ENCODE measurements around the gene SLC22A14.

The SLC22A14 gene

GRCh38 chr3:38343797-38344594, 61.9 kb downstream of the SLC22A14 start:
- Histone ChIP-seq H3K36me3 (ENCODE audit: insufficient read depth, low read length) (no peaks in the 10 kb centered on the region), H3K9me3 (ENCODE audit: low read depth, low read length) (no peaks in the 10 kb centered on the region), H3K4me3 (no peak overlapping the region), H3K27ac (no peak overlapping the region), H3K9ac (ENCODE audit: insufficient read length) (no peak overlapping the region)
- DNase-seq (ENCODE audit: low read depth, low spot score) = no peak
- no peak for TF ChIP-seq EZH2 (IDR thresholded peaks at IDR 0.05)
- TF ChIP-seq FOXP2 (optimal IDR thresholded peaks at IDR 0.05; ENCODE audit: control extremely low read depth, extremely low read length, insufficient read depth) = no peak
- TF ChIP-seq POLR2AphosphoS5 (IDR thresholded peaks at IDR 0.05; ENCODE audit: borderline replicate concordance, low read depth, low read length) = no peak

GRCh38 chr3:38345879-38346586, 63.9 kb downstream of the SLC22A14 start:
- H3K36me3 ChIP-seq (ENCODE audit: insufficient read depth, low read length) = no peaks in the 10 kb centered on the region
- DNase-seq (ENCODE audit: low read depth, low spot score) = no peak
- no peaks in the 10 kb centered on the region for H3K9me3 ChIP-seq (ENCODE audit: low read depth, low read length)
- peak overlapping the region; percentile 77 for H3K4me3 ChIP-seq
- H3K27ac ChIP-seq = no peak overlapping the region
- no peak overlapping the region for H3K9ac ChIP-seq (ENCODE audit: insufficient read length)
- TF ChIP-seq EZH2 (IDR thresholded peaks at IDR 0.05) = no peak
- no peak for TF ChIP-seq FOXP2 (optimal IDR thresholded peaks at IDR 0.05; ENCODE audit: control extremely low read depth, extremely low read length, insufficient read depth)
- TF ChIP-seq POLR2AphosphoS5 (IDR thresholded peaks at IDR 0.05; ENCODE audit: borderline replicate concordance, low read depth, low read length) = no peak

DNA sequence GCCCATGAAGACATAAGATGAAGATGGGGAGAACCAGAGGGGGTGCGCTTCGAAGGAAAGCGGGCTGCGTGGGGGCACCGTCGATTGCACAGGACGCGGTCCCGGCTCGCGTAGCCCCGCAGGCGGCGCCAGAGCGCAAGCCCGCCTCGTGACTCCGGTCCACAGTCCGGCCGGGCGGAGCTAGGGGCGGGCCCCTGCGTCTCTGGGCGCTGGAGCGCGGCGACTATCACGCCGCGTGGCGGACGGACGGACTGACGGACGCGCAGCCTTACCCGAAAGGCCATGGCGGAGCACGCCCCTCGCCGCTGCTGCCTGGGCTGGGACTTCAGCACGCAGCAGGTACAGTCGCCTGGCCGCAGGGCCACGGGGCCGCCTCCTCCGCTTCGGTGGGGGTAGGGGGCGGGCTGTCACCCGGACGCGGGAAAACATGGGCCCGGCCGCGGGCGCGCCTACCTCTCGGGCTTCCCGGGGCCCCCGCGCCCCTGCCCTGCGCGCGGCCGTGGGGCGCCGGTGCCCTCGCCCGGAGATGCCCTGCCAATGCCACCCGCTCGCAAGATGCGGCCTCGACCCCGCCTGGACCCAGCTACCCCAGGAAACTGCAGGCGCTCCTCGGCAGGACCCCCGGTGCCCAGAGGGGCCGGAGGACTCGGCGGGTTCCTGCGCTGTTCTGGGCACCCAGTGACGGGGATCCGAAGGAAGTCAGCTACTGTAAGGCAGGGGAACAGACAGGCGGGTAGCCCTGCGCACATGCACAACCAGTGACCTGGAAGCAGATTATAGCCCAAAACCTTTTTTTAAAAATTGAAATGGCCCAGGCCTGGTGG, 64.7 kb downstream of the SLC22A14 start, which contains the start of gene XYLB:
Gene XYLB (plus strand): TSS at position 199 of the 824 bp plus-strand sequence. CDS start 84 bp downstream, at position 283.
- no peaks in the 10 kb centered on the region for H3K9me3 ChIP-seq (ENCODE audit: low read depth, low read length)
- H3K9ac ChIP-seq (ENCODE audit: insufficient read length) = peak within 1 kb of the TSS; percentile 47
- H3K4me3 ChIP-seq = peak within 1 kb of the TSS; percentile 77
- no peak for DNase-seq (ENCODE audit: low read depth, low spot score)
- peak; percentile 52; the same call in 1 of the 2 replicates for TF ChIP-seq POLR2AphosphoS5 (IDR thresholded peaks at IDR 0.05; ENCODE audit: borderline replicate concordance, low read depth, low read length)
- no peak for TF ChIP-seq FOXP2 (optimal IDR thresholded peaks at IDR 0.05; ENCODE audit: control extremely low read depth, extremely low read length, insufficient read depth)
- no peaks in the 10 kb centered on the region for H3K36me3 ChIP-seq (ENCODE audit: insufficient read depth, low read length)
- H3K27ac ChIP-seq = no peak within 1 kb of the TSS

- TF ChIP-seq FOXP2 (optimal IDR thresholded peaks at IDR 0.05; ENCODE audit: control extremely low read depth, extremely low read length, insufficient read depth) = no peak
- TF ChIP-seq EZH2 (IDR thresholded peaks at IDR 0.05) = no peak
- no peak for TF ChIP-seq POLR2AphosphoS5 (IDR thresholded peaks at IDR 0.05; ENCODE audit: borderline replicate concordance, low read depth, low read length)
- Histone ChIP-seq H3K9me3 (ENCODE audit: low read depth, low read length) (no peaks in the 10 kb centered on the region), H3K9ac (ENCODE audit: insufficient read length) (no peak overlapping the region), H3K4me3 (peak overlapping the region; percentile 77), H3K27ac (no peak overlapping the region), H3K36me3 (ENCODE audit: insufficient read depth, low read length) (no peaks in the 10 kb centered on the region)
- DNase-seq (ENCODE audit: low read depth, low spot score) = no peak
These were observed 65.5 kb downstream of the SLC22A14 start for GRCh38 chr3:38347421-38348200.

DNA sequence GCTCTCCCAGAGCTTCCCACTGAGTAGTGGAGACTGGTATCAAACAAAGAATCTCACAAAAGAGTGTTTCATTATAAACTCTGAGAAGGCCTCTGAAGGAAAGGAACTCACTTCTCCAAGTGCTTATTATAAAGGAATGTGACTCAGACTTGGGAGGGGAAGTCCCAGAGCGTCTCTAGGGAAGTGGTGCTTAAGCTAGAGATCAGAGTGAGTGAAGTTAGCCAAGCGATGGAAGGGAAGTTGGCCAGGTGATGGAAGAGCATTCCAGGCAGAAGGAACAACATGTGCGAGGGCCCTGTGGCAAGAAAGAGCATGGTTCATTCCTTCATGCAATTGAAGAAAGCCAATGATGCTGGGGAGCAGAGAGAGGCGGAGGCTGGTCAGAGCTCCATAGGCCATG, 66.8 kb downstream of the SLC22A14 start:
- TF ChIP-seq POLR2AphosphoS5 (IDR thresholded peaks at IDR 0.05; ENCODE audit: borderline replicate concordance, low read depth, low read length) (no peak), FOXP2 (optimal IDR thresholded peaks at IDR 0.05; ENCODE audit: control extremely low read depth, extremely low read length, insufficient read depth) (no peak), EZH2 (IDR thresholded peaks at IDR 0.05) (no peak)
- Histone ChIP-seq H3K27ac (no peak overlapping the region), H3K9ac (ENCODE audit: insufficient read length) (no peak overlapping the region), H3K36me3 (ENCODE audit: insufficient read depth, low read length) (no peaks in the 10 kb centered on the region), H3K9me3 (ENCODE audit: low read depth, low read length) (no peaks in the 10 kb centered on the region), H3K4me3 (no peak overlapping the region)
- DNase-seq (ENCODE audit: low read depth, low spot score) = no peak

GRCh38 chr3:38349684-38350359, 67.7 kb downstream of the SLC22A14 start:
- no peaks in the 10 kb centered on the region for H3K9me3 ChIP-seq (ENCODE audit: low read depth, low read length)
- H3K27ac ChIP-seq = no peak overlapping the region
- no peak for DNase-seq (ENCODE audit: low read depth, low spot score)
- H3K4me3 ChIP-seq = no peak overlapping the region
- no peaks in the 10 kb centered on the region for H3K36me3 ChIP-seq (ENCODE audit: insufficient read depth, low read length)
- no peak for TF ChIP-seq POLR2AphosphoS5 (IDR thresholded peaks at IDR 0.05; ENCODE audit: borderline replicate concordance, low read depth, low read length)
- no peak for TF ChIP-seq EZH2 (IDR thresholded peaks at IDR 0.05)
- TF ChIP-seq FOXP2 (optimal IDR thresholded peaks at IDR 0.05; ENCODE audit: control extremely low read depth, extremely low read length, insufficient read depth) = no peak
- H3K9ac ChIP-seq (ENCODE audit: insufficient read length) = no peak overlapping the region

- no peak for DNase-seq (ENCODE audit: low read depth, low spot score)
- Histone ChIP-seq H3K36me3 (ENCODE audit: insufficient read depth, low read length) (no peaks in the 10 kb centered on the region), H3K9ac (ENCODE audit: insufficient read length) (no peak overlapping the region), H3K9me3 (ENCODE audit: low read depth, low read length) (no peaks in the 10 kb centered on the region), H3K4me3 (no peak overlapping the region), H3K27ac (no peak overlapping the region)
- no peak for TF ChIP-seq FOXP2 (optimal IDR thresholded peaks at IDR 0.05; ENCODE audit: control extremely low read depth, extremely low read length, insufficient read depth)
- no peak for TF ChIP-seq EZH2 (IDR thresholded peaks at IDR 0.05)
- TF ChIP-seq POLR2AphosphoS5 (IDR thresholded peaks at IDR 0.05; ENCODE audit: borderline replicate concordance, low read depth, low read length) = no peak
These were observed 71.1 kb downstream of the SLC22A14 start for GRCh38 chr3:38353151-38353550.

All from SK-N-MC (cell line).